ENCODE measurements around the gene RPS6KA4.
"Not testable (repeated sequence)": the region's sequence is repeated elsewhere in the genome, so short reads cannot be mapped to it uniquely, and the experiment has no call there.

The RPS6KA4 gene

DNA sequence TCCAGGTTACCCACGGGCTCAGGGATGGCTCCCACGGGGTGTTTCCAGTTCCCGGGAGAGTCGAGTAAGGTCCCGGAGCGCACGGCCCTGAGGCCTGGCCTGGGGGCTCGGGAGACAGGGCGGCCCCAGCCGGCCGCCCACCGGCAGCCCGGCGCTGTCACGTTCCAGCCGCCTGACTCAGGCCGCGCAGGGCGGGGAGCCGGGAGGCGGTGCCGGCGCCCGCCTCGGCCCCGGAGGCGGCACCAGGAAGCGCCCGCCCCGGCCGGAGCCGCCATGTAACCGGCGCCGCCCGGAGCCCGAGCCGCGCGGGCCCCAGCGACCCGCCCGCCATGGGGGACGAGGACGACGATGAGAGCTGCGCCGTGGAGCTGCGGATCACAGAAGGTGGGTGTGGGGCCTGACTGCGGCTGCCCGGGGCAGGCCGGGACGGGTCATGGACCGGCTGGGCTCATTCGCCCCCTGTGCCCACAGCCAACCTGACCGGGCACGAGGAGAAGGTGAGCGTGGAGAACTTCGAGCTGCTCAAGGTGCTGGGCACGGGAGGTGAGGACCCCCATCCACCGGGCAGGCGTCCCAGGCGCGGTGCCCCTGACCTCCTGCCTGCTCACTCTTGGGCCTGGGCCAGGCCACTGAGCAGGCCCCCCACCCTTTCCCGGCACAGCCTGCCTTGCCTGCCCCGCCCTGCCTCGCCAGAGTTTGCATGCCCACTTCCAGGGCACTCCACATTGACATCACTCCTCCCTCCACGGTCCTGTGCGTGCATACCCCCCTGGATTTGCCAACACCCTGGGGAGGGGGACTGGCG, at the start of gene RPS6KA4:
TSS of gene RPS6KA4 (plus strand) at position 256 of the 805 bp plus-strand sequence. CDS start at position 330, 74 bp downstream.
- peak; percentile 58 for DNase-seq

DNA sequence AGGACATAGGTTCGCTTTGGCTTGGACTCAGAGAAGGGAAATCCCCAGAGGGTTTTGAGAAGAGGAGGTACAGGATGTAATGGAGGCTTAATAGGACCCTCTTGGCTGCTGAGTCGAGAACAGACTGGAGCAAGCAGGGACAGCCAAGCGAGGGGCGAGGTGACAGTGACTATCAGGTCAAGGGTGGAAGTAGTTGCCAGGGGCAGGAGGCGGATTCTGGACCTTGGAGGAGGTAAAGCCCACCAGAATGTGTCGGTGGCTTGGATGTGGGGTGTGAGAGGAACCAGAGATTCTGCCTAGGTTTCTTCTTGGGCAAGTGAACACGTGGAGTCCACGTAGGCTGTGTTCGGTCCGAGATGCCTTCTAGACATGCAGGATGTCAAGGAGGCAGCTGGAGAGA, 46.0 kb upstream of the RPS6KA4 start:
- DNase-seq, result no peak

DNA sequence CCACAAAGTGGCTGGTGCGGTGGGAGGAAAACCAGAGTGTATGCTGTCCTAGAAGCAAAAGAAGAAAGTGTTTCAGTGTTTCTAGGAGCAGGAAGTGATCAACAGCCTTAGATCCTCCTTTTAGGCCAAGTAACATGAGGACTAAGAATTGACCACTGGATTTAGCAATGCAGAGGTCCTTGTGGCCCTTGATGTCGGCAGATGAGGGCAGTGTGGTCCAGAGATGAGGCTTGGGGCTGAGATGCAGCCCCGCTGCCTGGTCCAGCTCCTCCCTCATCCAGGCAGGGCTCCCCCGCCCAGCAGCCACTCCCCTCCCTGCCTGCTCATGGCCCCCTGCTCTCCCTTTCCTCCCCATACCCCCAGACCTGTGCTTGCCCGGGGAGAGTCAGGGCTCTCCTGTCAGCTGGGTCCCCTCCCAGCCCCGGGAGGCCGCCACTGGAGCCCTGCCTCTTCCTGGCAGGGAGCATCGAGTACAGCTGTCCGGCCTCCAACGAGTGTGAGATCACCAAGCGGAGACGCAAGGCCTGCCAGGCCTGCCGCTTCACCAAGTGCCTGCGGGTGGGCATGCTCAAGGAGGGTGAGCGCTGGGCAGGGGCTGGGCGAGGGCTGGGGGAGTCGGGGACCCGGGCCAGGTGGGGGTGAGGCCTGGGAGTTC, 45.3 kb upstream of the RPS6KA4 start:
- no peak for DNase-seq

GRCh38 chr11:64314146-64314804, 44.7 kb upstream of the RPS6KA4 start:
- no peak for DNase-seq

GRCh38 chr11:64314805-64315561, 44.0 kb upstream of the RPS6KA4 start:
- no peak for DNase-seq

- not testable (repeated sequence) for DNase-seq
Observed at GRCh38 chr11:64315667-64316526, 43.1 kb upstream of the RPS6KA4 start.

GRCh38 chr11:64316672-64317324, 42.2 kb upstream of the RPS6KA4 start:
- DNase-seq, result no peak

DNA sequence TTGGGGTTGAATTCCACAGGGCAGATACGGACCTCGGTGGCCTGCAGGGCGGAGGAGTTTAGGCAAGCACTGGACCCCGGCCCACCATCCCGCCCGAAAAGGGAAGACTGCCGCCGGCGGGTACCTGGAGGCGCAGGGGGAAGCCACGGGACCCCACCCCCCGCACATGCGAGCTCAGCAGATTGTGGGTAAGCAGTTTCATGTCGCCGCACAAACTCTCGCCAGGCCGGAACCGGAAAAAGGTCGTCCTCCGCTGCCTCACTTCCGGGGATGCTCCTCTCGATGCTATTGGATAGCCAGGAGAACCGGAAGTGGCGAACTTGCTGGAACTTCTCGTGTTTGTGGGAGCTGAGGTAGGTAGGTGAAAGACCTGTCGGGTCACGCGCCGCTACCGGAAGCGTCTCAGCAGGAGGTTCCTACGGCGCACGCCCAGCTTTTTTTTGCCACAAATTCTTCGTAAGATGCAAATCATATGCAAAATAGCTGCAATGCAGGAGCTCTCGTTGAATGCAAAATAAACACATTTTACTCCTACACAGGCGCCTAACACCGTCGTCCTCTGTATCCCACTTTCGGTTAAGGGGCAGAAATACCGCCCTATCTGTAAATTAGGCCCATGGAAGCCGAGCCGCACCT, 41.5 kb upstream of the RPS6KA4 start, which contains the start of gene TRMT112:
TSS of gene TRMT112 (minus strand) at position 235 of the 636 bp plus-strand sequence. CDS start at position 202, 33 bp downstream.
- peak; percentile 89 for DNase-seq

GRCh38 chr11:64317961-64318765, 40.8 kb upstream of the RPS6KA4 start, which contains the start of gene PRDX5:
TSS of gene PRDX5 (plus strand) at chr11:64318121. CDS start at chr11:64318216, 95 bp downstream.
- DNase-seq, result peak; percentile 93

GRCh38 chr11:64318766-64319761, 39.9 kb upstream of the RPS6KA4 start:
- no peak for DNase-seq

- no peak for DNase-seq
Observed at GRCh38 chr11:64320556-64320955, 38.4 kb upstream of the RPS6KA4 start.

- no peak for DNase-seq
Observed at GRCh38 chr11:64321026-64321425, 37.9 kb upstream of the RPS6KA4 start.

DNA sequence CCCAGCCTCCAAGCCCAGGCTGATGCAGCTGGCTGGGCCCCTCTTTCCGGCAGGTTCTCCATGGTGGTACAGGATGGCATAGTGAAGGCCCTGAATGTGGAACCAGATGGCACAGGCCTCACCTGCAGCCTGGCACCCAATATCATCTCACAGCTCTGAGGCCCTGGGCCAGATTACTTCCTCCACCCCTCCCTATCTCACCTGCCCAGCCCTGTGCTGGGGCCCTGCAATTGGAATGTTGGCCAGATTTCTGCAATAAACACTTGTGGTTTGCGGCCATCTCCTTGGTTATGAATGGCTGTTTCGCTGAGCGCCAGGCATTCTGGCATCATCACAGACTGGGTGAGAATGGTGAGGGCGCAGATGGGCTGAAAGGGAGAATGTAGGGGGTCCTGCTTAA, 37.4 kb upstream of the RPS6KA4 start:
- no peak for DNase-seq

DNA sequence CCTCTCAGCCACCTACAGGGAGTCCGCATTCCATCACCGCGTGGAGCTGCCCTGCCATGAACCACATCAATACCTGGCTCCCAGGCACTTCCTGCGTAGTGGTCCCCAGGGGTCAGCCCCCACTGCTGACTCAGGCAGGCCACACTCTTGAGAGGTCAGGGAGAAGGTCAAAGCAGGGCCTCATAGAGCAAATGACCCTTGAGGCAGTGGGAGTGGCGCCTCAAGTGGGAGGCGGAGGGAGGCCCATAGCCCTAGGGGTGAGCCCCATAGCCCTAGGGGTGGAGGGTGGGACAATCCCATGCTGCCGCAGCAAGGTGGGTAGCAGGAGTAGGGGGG, 36.1 kb upstream of the RPS6KA4 start:
- no peak for DNase-seq

DNA sequence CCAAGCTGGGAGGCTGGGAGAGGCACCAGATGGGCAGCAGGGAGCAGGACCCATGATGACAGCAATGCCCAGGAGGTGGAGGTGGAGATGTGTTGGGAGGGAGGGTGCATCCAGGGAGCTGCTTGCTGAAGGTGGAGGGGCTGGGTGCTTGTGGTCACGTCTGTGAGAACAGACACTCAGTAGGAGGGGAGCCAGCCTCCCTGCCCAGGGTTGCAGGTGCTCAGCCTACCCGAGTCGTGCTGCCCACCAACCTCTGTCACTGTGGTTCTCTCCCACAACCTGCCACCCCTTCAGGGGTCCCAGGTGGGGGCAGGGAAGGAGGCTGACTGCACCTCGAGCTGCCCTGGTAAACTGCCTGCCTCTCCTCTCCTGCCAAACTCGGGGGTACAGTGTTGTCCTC, 35.6 kb upstream of the RPS6KA4 start:
- DNase-seq, result no peak

DNA sequence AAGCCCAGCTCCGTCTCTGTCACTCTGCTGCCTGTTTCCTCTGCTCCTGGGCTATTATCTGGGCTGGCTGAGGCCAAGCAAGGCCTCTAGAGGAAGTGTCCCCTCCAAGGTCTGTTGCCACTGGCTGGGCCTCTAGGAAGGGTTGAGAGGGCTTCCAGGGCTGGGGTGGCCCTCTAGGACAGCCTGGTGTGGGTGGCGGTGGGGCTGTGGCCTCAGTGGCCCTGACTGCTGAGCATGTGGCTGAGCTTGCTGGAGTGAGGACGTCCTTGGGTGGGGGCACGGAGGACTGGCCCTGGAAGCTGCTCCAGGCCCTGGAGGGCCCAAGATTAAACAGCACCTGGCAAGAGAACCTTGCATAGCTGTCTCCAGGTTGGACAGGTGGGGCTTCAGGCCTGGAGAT, 35.0 kb upstream of the RPS6KA4 start:
- not testable (repeated sequence) for DNase-seq

DNA sequence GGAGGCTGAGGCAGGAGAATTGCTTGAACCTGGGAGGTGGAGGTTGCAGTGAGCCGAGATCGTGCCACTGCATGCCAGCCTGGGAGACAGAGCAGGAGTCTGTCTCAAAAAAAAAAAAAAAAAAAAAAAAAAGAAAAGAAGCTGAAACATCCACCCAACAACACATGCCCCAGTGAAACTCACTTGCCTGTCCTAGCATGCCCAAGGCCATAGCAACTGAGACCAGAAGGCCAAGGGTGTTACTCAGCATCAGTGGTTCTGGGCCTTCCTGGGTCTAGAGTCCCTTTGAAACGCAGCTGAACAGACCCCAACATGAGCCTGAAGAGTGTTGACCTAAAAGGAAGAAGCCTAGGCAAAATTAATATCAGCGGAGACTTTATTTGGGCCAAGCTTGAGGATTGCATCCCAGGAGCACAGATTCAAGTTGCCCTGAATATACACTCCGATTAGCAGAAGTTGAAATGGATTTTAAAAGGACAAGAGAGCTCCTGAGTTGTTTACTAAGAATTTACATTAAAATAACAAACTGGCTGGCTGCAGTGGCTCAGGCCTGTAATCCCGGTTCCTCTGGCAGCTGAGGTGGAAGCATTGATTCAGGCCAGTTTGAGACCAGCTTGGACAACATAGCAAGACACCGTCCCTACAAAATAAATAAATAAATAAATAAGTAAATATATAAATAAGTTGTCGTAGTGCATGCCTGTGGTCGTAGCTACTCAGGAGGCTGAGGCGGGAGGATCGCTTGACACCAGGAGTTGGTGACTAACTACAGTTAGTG, 34.1 kb upstream of the RPS6KA4 start:
- DNase-seq, result no peak

DNA sequence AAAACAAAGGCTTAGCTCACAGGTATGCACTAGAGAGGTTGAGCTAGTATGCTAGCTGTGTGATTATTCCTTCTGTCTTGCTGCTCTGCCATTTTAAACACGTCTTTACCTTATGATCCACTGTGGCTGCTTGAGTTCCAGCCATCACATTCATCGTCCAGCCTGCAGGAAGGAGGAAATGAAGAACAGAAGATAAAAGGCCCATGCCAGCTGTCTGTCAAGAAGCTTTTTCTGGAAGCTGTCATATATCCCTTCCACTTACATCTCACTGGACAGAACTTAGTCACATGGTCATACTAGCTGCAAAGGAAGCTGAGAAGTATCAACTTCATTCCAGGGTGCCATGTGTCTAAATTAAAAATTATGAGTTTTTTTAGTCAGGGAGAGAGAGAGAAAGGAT, 31.6 kb upstream of the RPS6KA4 start:
- no peak for DNase-seq
